Keratinocyte (primary cell): ENCODE measurements around the gene PLA2G2D. TPM values are rescaled to one million over a fixed set of nuclear protein-coding genes. Genes with fewer than 3 reads are reported as not detected.

Experiments
- DNase-seq: peaks from one replicate; pipeline ENCODE4 v3.0.0-alpha.2; 2011; ENCODE audit warnings: low read depth, missing footprints, low spot score
- FAIRE-seq: peaks from 2 replicates; lab custom pipeline; 2011; peaks lifted over from hg19 to GRCh38; lab: Jason Lieb, UNC
- H2AFZ ChIP-seq: 2 replicates; pipeline ENCODE4 v1.6.0; 2012; ENCODE audit warnings: low read length, control low read depth, inconsistent platforms; ENCODE audit not compliant: control insufficient read depth
- H3K27ac ChIP-seq: 2 replicates; pipeline ENCODE4 v1.5.1; 2011; ENCODE audit warnings: low read length; ENCODE audit not compliant: control insufficient read depth, insufficient read depth
- H3K27me3 ChIP-seq: 3 replicates; pipeline ENCODE4 v1.6.0; 2011; ENCODE audit warnings: low read length; ENCODE audit not compliant: control insufficient read depth, insufficient read depth; ENCODE audit errors: extremely low read depth
- H3K36me3 ChIP-seq, 2 experiments: 2 replicates in 1 of 2; 3 replicates in 1 of 2; pipeline ENCODE4 v1.5.1; 2011; ENCODE audit warnings: low read length in 2 of 2, mild to moderate bottlenecking in 1 of 2; ENCODE audit not compliant: control insufficient read depth in 2 of 2, insufficient read depth in 2 of 2; ENCODE audit errors: extremely low read depth in 1 of 2
- H3K4me1 ChIP-seq: 3 replicates; pipeline ENCODE4 v1.5.1; 2011; ENCODE audit warnings: low read length; ENCODE audit not compliant: control insufficient read depth, insufficient read depth; ENCODE audit errors: extremely low read depth
- H3K4me2 ChIP-seq: 3 replicates; pipeline ENCODE4 v1.6.0; 2011; ENCODE audit warnings: low read depth, low read length; ENCODE audit not compliant: control insufficient read depth, insufficient read depth; ENCODE audit errors: extremely low read depth
- H3K4me3 ChIP-seq, 3 experiments: fragments of 200-600 bp in 1 of 3; sonication (generic) in 1 of 3; 2 replicates in 2 of 3; 3 replicates in 1 of 3; pipeline ENCODE4 v1.5.1; 2011 to 2016; ENCODE audit warnings: low read length in 3 of 3, mild to moderate bottlenecking in 3 of 3, control low read depth in 2 of 3, inconsistent platforms in 1 of 3, low read depth in 1 of 3, mixed read lengths in 1 of 3, mixed run types in 1 of 3, moderate library complexity in 1 of 3; ENCODE audit not compliant: control insufficient read depth in 2 of 3, insufficient read depth in 2 of 3; ENCODE audit errors: extremely low read depth in 1 of 3
- H3K79me2 ChIP-seq: 2 replicates; pipeline ENCODE4 v1.6.0; 2012; ENCODE audit warnings: low read length; ENCODE audit not compliant: control insufficient read depth, insufficient read depth
- H3K9ac ChIP-seq: 3 replicates; pipeline ENCODE4 v1.6.0; 2011; ENCODE audit warnings: low read length; ENCODE audit not compliant: control insufficient read depth, insufficient read depth; ENCODE audit errors: extremely low read depth
- H3K9me1 ChIP-seq: 3 replicates; pipeline ENCODE4 v1.6.0; 2011; ENCODE audit warnings: low read length; ENCODE audit not compliant: control insufficient read depth, insufficient read depth; ENCODE audit errors: extremely low read depth
- H3K9me3 ChIP-seq: 2 replicates; pipeline ENCODE4 v1.5.1; 2012; ENCODE audit warnings: low read depth, low read length; ENCODE audit not compliant: control insufficient read depth
- H4K20me1 ChIP-seq: 3 replicates; pipeline ENCODE4 v1.6.0; 2011; ENCODE audit warnings: low read length; ENCODE audit not compliant: control insufficient read depth, insufficient read depth; ENCODE audit errors: extremely low read depth
- CTCF ChIP-seq, 3 experiments: IDR thresholded peaks in 1 of 3; conservative IDR thresholded peaks in 1 of 3; optimal IDR thresholded peaks in 1 of 3; 2 replicates in 2 of 3; 3 replicates in 1 of 3; pipeline versions ENCODE3 to v1.5.1; 2011; ENCODE audit warnings: low read length in 3 of 3, mild to moderate bottlenecking in 3 of 3, moderate library complexity in 2 of 3, control low read depth in 1 of 3, inconsistent platforms in 1 of 3; ENCODE audit not compliant: insufficient read depth in 2 of 3; ENCODE audit errors: extremely low read depth in 1 of 3
- EZH2 ChIP-seq: IDR thresholded peaks from one replicate; pipeline ENCODE4 v1.6.1; 2012; ENCODE audit warnings: inconsistent platforms, mild to moderate bottlenecking, low read length, moderate library complexity
- dilution Hi-C: fragments of 300-500 bp; cut with MboI; formaldehyde crosslinking; loops from one replicate; pipeline ENCODE4 v1.7.0; 2020; ENCODE audit warnings: low sequenced_read_pairs; ENCODE audit not compliant: extremely low pct_ligation_motif_present
- polyA plus RNA-seq, 5 experiments: library from polyadenylated mRNA; depleted of rRNA in 3 of 5; stranded (reverse) in 3 of 5; stranded (forward) in 1 of 5; unstranded in 1 of 5; fragments of >200 nt; gene quantifications; 1 replicate in 1 of 5; 2 replicates in 3 of 5; 3 replicates in 1 of 5; pipeline versions ENCODE4 v1.2.1 to v1.2.3, GENCODE V29; 2011 to 2012; ENCODE audit warnings: missing spikeins in 2 of 5, low read depth in 1 of 5, low replicate concordance in 1 of 5

Gene PLA2G2D
- polyA plus RNA-seq, 1 donor (not counting 4 experiments of a cell fraction or from before 2014, with no cell fraction given), result not detected

- H3K36me3 ChIP-seq, result no peaks in the 10 kb centered on the region
- dilution Hi-C loops, result no loop called here
- H2AFZ ChIP-seq, result no peak overlapping the region
- H3K9me1 ChIP-seq, result no peaks in the 10 kb centered on the region
- no peaks in the 10 kb centered on the region for H4K20me1 ChIP-seq
- H3K79me2 ChIP-seq, result no peaks in the 10 kb centered on the region
- peaks cover 19% of the 10 kb centered on the region for H3K4me1 ChIP-seq
- no peaks in the 10 kb centered on the region for H3K9me3 ChIP-seq
- H3K4me3 ChIP-seq, result no peak overlapping the region
- TF ChIP-seq EZH2 (no peak), CTCF (optimal IDR thresholded peaks at IDR 0.05 in 1 of 3, IDR thresholded peaks at IDR 0.05 in 1 of 3, conservative IDR thresholded peaks at IDR 0.05 in 1 of 3; ENCODE audit: extremely low read depth in 1 of 3, insufficient read depth in 2 of 3, low read length in 3 of 3) (no peak)
- H3K27me3 ChIP-seq, result peaks cover 9% of the 10 kb centered on the region
- DNase-seq (no peak), FAIRE-seq (no peak)
- no peak overlapping the region for H3K27ac ChIP-seq
- no peak overlapping the region for H3K9ac ChIP-seq
- H3K4me2 ChIP-seq, result no peak overlapping the region
Observed at GRCh38 chr1:20120796-20121195, 1.5 kb upstream of the PLA2G2D start.

GRCh38 chr1:20117236-20117635, 2.1 kb downstream of the PLA2G2D start:
- TF ChIP-seq EZH2 (no peak), CTCF (optimal IDR thresholded peaks at IDR 0.05 in 1 of 3, IDR thresholded peaks at IDR 0.05 in 1 of 3, conservative IDR thresholded peaks at IDR 0.05 in 1 of 3; ENCODE audit: extremely low read depth in 1 of 3, insufficient read depth in 2 of 3, low read length in 3 of 3) (no peak)
- H3K9me1 ChIP-seq, result no peaks in the 10 kb centered on the region
- FAIRE-seq (no peak), DNase-seq (no peak)
- no peak overlapping the region for H3K4me3 ChIP-seq
- H3K4me2 ChIP-seq, result no peak overlapping the region
- H3K4me1 ChIP-seq, result peaks cover under 1% of the 10 kb centered on the region
- no peaks in the 10 kb centered on the region for H3K9me3 ChIP-seq
- no peaks in the 10 kb centered on the region for H4K20me1 ChIP-seq
- no peak overlapping the region for H3K9ac ChIP-seq
- no peaks in the 10 kb centered on the region for H3K36me3 ChIP-seq
- peaks cover 9% of the 10 kb centered on the region for H3K27me3 ChIP-seq
- dilution Hi-C loops, result no loop called here
- no peaks in the 10 kb centered on the region for H3K79me2 ChIP-seq
- no peak overlapping the region for H2AFZ ChIP-seq
- no peak overlapping the region for H3K27ac ChIP-seq
